Transverse colon (tissue), 4 donors: ENCODE results near the gene B9D1. TPM values are rescaled to one million over a fixed set of nuclear protein-coding genes. Genes with fewer than 3 reads are reported as not detected.

Experiments used
- DNase-seq: peaks from one replicate; pipeline ENCODE4 v3.0.0-alpha.2; 2019
- H3K27ac ChIP-seq, 4 donors: fragments of 200-600 bp; sonication (generic); 2 replicates each; pipeline ENCODE4 v1.5.1; 2016 to 2018; ENCODE audit warnings: inconsistent platforms in 4 of 4
- H3K27me3 ChIP-seq: fragments of 200-600 bp; sonication (generic); 2 replicates; pipeline ENCODE4 v1.5.1; 2017; ENCODE audit warnings: inconsistent platforms
- H3K36me3 ChIP-seq, 4 donors: fragments of 200-600 bp; sonication (generic); 2 replicates each; pipeline ENCODE4 v1.5.1; 2017 to 2019; ENCODE audit warnings: inconsistent platforms in 4 of 4
- H3K4me1 ChIP-seq, 4 donors: fragments of 200-600 bp; sonication (generic); 2 replicates each; pipeline ENCODE4 v1.5.1; 2017 to 2020; ENCODE audit warnings: inconsistent platforms in 4 of 4
- H3K4me3 ChIP-seq, 4 donors: fragments of 200-600 bp; sonication (generic); 1 replicate in 1 of 4; 2 replicates in 3 of 4; pipeline versions ENCODE4 v1.5.1 to v1.6.1; 2017 to 2019; ENCODE audit warnings: inconsistent platforms in 4 of 4
- H3K9me3 ChIP-seq, 2 donors: fragments of 200-600 bp; sonication (generic); 2 replicates each; pipeline ENCODE4 v1.5.1; 2017 to 2019; ENCODE audit warnings: inconsistent platforms in 2 of 2
- EP300 ChIP-seq: sonication (generic); formaldehyde crosslinking; IDR thresholded peaks from one replicate; pipeline ENCODE4 v1.6.1; 2017; ENCODE audit warnings: antibody characterized with exemption, low read depth
- POLR2A ChIP-seq: fragments of 450-650 bp; IDR thresholded peaks from one replicate; pipeline ENCODE4 v1.6.1; 2016; ENCODE audit warnings: antibody characterized with exemption, mild to moderate bottlenecking, moderate library complexity
- POLR2AphosphoS5 ChIP-seq, 3 donors: sonication (generic); formaldehyde crosslinking; IDR thresholded peaks; one replicate each; pipeline ENCODE4 v1.6.1; 2016; ENCODE audit warnings: antibody characterized with exemption in 3 of 3
- WGBS, 2 donors: methylation state at CpG; one replicate each; pipeline ENCODE4 v1.1.5; 2018; ENCODE audit warnings: low coverage in 1 of 2; 5-methylcytosine and 5-hydroxymethylcytosine counted together
- in situ Hi-C, 4 donors: fragments of 200-750 bp; cut with MboI; loops; one replicate each; pipeline versions ENCODE4 v1.15.0 to v1.15.1; 2017; ENCODE audit warnings: low sequenced_read_pairs in 3 of 4, low pct_ligation_motif_present in 1 of 4, low pct_unique_long_range_greater_than_20kb in 1 of 4
- intact Hi-C: fragments of 100-400 bp; cut with DNase I; formaldehyde crosslinking; loops from one replicate; pipeline ENCODE4 v1.15.1; 2023; ENCODE audit warnings: low total_unique reads
- total RNA-seq, 4 donors: library from RNA; depleted of rRNA; stranded (reverse); fragments of >200 nt; gene quantifications; one replicate each; pipeline ENCODE4 v1.1.0, GENCODE V29; 2016
- TF ChIP-seq, protein P1 (sequence below), 5 experiments: fragments of 200-600 bp in 3 of 5; fragments of 450-650 bp in 2 of 5; sonication (generic) in 3 of 5; IDR thresholded peaks; 1 replicate in 2 of 5; 2 replicates in 3 of 5; pipeline ENCODE4 v1.5.1; 2016 to 2017; ENCODE audit warnings: antibody characterized with exemption in 5 of 5, inconsistent platforms in 3 of 5, mild to moderate bottlenecking in 2 of 5, moderate library complexity in 1 of 5

B9D1 gene
- total RNA-seq, 4 donors from 2014 or later: 6.0 to 17.6 (median 9.5) TPM

DNA sequence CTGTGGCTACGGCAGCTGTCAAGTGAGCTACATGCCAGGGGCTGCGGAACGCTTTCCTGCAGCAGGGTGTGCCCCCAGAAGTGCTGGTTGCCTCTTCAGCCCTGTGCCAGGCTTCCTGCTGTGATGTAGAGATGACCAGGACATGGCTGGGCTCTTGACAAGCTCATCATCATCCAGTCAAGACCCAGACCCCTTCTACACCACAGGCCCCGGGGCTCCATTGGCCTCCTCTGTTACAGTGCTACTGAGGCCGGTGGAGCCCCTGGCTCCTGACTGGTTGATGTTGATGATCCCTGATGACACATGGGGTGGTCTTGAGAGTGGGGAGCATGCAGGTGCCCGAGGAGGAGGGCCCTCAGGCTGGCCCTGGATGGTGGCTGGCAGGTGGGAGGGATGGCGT is 50.1 kb downstream of the B9D1 start:
- WGBS, 2 donors: 91% methylated on average over 6 of the region's 7 CpGs; no CpG with 5 or more reads in 1 of the 2 donors
- no peak for DNase-seq

GRCh38 chr17:19311421-19312215 is 50.9 kb downstream of the B9D1 start:
- TF ChIP-seq, protein P1, sequence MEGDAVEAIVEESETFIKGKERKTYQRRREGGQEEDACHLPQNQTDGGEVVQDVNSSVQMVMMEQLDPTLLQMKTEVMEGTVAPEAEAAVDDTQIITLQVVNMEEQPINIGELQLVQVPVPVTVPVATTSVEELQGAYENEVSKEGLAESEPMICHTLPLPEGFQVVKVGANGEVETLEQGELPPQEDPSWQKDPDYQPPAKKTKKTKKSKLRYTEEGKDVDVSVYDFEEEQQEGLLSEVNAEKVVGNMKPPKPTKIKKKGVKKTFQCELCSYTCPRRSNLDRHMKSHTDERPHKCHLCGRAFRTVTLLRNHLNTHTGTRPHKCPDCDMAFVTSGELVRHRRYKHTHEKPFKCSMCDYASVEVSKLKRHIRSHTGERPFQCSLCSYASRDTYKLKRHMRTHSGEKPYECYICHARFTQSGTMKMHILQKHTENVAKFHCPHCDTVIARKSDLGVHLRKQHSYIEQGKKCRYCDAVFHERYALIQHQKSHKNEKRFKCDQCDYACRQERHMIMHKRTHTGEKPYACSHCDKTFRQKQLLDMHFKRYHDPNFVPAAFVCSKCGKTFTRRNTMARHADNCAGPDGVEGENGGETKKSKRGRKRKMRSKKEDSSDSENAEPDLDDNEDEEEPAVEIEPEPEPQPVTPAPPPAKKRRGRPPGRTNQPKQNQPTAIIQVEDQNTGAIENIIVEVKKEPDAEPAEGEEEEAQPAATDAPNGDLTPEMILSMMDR (IDR thresholded peaks at IDR 0.05): no peak
- TF ChIP-seq POLR2A (no peak), POLR2AphosphoS5 (IDR thresholded peaks at IDR 0.05) (no peak), EP300 (no peak)
- 85 to 86% methylated on average over 5 to 6 of the region's 6 CpGs for WGBS, 2 donors
- Histone ChIP-seq H3K36me3 (peaks cover 0 to 5% (median 2%) of the 10 kb centered on the region in 4 donors), H3K27me3 (no peaks in the 10 kb centered on the region), H3K27ac (no peak overlapping the region), H3K4me3 (no peak overlapping the region), H3K9me3 (no peaks in the 10 kb centered on the region), H3K4me1 (peaks cover 7 to 29% (median 19%) of the 10 kb centered on the region in 4 donors)
- no peak for DNase-seq
- in situ Hi-C loops (no loop called here), intact Hi-C loops (no loop called here)

More for the DNA sequence above, 50.1 kb downstream of the B9D1 start:
- intact Hi-C loops (no loop called here), in situ Hi-C loops (no loop called here)
- Histone ChIP-seq H3K36me3 (peaks cover 0 to 5% (median 2%) of the 10 kb centered on the region in 4 donors), H3K4me3 (no peak overlapping the region), H3K27me3 (no peaks in the 10 kb centered on the region), H3K9me3 (no peaks in the 10 kb centered on the region), H3K27ac (no peak overlapping the region), H3K4me1 (peaks cover 7 to 29% (median 15%) of the 10 kb centered on the region in 4 donors)
- TF ChIP-seq POLR2AphosphoS5 (IDR thresholded peaks at IDR 0.05) (no peak), POLR2A (no peak), EP300 (no peak)
- TF ChIP-seq, protein P1 (IDR thresholded peaks at IDR 0.05): no peak

- Histone ChIP-seq H3K27me3 (no peaks in the 10 kb centered on the region), H3K4me1 (peaks cover 7 to 32% (median 24%) of the 10 kb centered on the region in 4 donors), H3K4me3 (no peak overlapping the region), H3K9me3 (no peaks in the 10 kb centered on the region), H3K27ac (no peak overlapping the region), H3K36me3 (peaks cover 0 to 5% (median 2%) of the 10 kb centered on the region in 4 donors)
- TF ChIP-seq EP300 (no peak), POLR2AphosphoS5 (IDR thresholded peaks at IDR 0.05) (no peak), POLR2A (no peak)
- TF ChIP-seq, protein P1 (IDR thresholded peaks at IDR 0.05): no peak
- WGBS, 2 donors: 92 to 95% methylated on average over 1 to 5 of the region's 5 CpGs
- DNase-seq: no peak
- in situ Hi-C loops: no loop called here
- intact Hi-C loops: no loop called here
Measured at GRCh38 chr17:19311016-19311415, 51.5 kb downstream of the B9D1 start.

- no peak overlapping the region for H3K4me3 ChIP-seq
- intact Hi-C loops: no loop called here
- no peaks in the 10 kb centered on the region for H3K27me3 ChIP-seq
- WGBS, 2 donors: 67 to 81% methylated on average over 1 to 4 of the region's 4 CpGs
- no peaks in the 10 kb centered on the region for H3K9me3 ChIP-seq
- peak; percentile 4 for DNase-seq
- no peak overlapping the region for H3K27ac ChIP-seq
- peaks cover 0 to 5% (median 2%) of the 10 kb centered on the region in 4 donors for H3K36me3 ChIP-seq
- peaks cover 15 to 32% (median 28%) of the 10 kb centered on the region in 4 donors for H3K4me1 ChIP-seq
- no peak for TF ChIP-seq POLR2A
- no peak for TF ChIP-seq POLR2AphosphoS5 (IDR thresholded peaks at IDR 0.05)
- TF ChIP-seq, protein P1 (IDR thresholded peaks at IDR 0.05): no peak
- no peak for TF ChIP-seq EP300
- in situ Hi-C loops: no loop called here
Measured at GRCh38 chr17:19310151-19310550, 52.4 kb downstream of the B9D1 start.
